B cell (primary cell): ENCODE data around the gene HSBP1L1. TPM values are rescaled to one million over a fixed set of nuclear protein-coding genes. Genes with fewer than 3 reads are reported as not detected.

Source experiments
- ATAC-seq: fragments of 200-7000 bp; cut with Tn5 transposase; one replicate; pipeline ENCODE4 v1.10.0; 2021; ENCODE audit warnings: low read depth, mild to moderate bottlenecking, moderate number of reproducible peaks, moderate library complexity
- CTCF ChIA-PET: fragments of 350-600 bp; sonication (Branson Sonifier 250); formaldehyde crosslinking; loops from one replicate; lab custom pipeline; 2021; ENCODE audit warnings: antibody characterized with exemption, inconsistent platforms; lab: Charles Lee
- POLR2A ChIA-PET: fragments of 350-600 bp; sonication (Branson Sonifier 250); formaldehyde crosslinking; loops from one replicate; lab custom pipeline; 2021; ENCODE audit warnings: antibody characterized with exemption; lab: Charles Lee
- DNase-seq: peaks from one replicate; pipeline ENCODE4 v3.0.0; 2013
- H2AFZ ChIP-seq: 2 replicates; pipeline ENCODE4 v1.6.1; 2012; ENCODE audit warnings: mild to moderate bottlenecking, low read depth, low read length; ENCODE audit not compliant: insufficient read depth, poor library complexity, severe bottlenecking
- H3K27ac ChIP-seq, 2 donors: 1 replicate in 1 of 2; 2 replicates in 1 of 2; pipeline ENCODE4 v1.5.1; 2012 to 2013; ENCODE audit warnings: low read length in 2 of 2, mild to moderate bottlenecking in 2 of 2, moderate library complexity in 1 of 2
- H3K27me3 ChIP-seq, 4 experiments: fragments of 200-600 bp in 1 of 4; sonication (generic) in 1 of 4; replicated peaks in 1 of 4; 1 replicate in 2 of 4; 2 replicates in 2 of 4; pipeline versions ENCODE4 v1.6.1 to v1.7.0; 2013 to 2016; ENCODE audit warnings: low read length in 3 of 4, mild to moderate bottlenecking in 2 of 4, mixed read lengths in 1 of 4, moderate library complexity in 1 of 4; ENCODE audit not compliant: insufficient read depth in 4 of 4, control insufficient read depth in 3 of 4; ENCODE audit errors: control extremely low read depth in 1 of 4
- H3K36me3 ChIP-seq, 2 experiments: replicated peaks in 1 of 2; 1 replicate in 1 of 2; 2 replicates in 1 of 2; pipeline versions ENCODE4 v1.6.1 to v1.7.1; 2013; ENCODE audit warnings: low read length in 1 of 2; ENCODE audit not compliant: insufficient read depth in 2 of 2, control insufficient read depth in 1 of 2; ENCODE audit errors: control extremely low read depth in 1 of 2, extremely low read depth in 1 of 2
- H3K4me1 ChIP-seq, 2 donors: fragments of 200-600 bp in 1 of 2; sonication (generic) in 1 of 2; 1 replicate in 1 of 2; 2 replicates in 1 of 2; pipeline versions ENCODE4 v1.5.1 to v1.6.1; 2013 to 2017; ENCODE audit warnings: low read length in 2 of 2; ENCODE audit not compliant: control insufficient read depth in 2 of 2, insufficient read depth in 2 of 2
- H3K4me2 ChIP-seq: replicated peaks from 2 replicates; pipeline ENCODE3; 2012; ENCODE audit warnings: mild to moderate bottlenecking, low read depth, low read length; ENCODE audit not compliant: poor library complexity, severe bottlenecking
- H3K4me3 ChIP-seq, 5 experiments: fragments of 200-600 bp in 1 of 5; sonication (generic) in 1 of 5; 1 replicate in 3 of 5; 2 replicates in 2 of 5; pipeline versions ENCODE4 v1.5.1 to v1.7.0; 2011 to 2016; ENCODE audit warnings: low read length in 4 of 5, mild to moderate bottlenecking in 4 of 5, low read depth in 2 of 5, control low read depth in 1 of 5, moderate library complexity in 1 of 5; ENCODE audit not compliant: insufficient read depth in 1 of 5; ENCODE audit errors: control extremely low read depth in 1 of 5, extremely low read depth in 1 of 5
- H3K79me2 ChIP-seq: fragments of 200-600 bp; sonication (generic); one replicate; pipeline ENCODE4 v1.6.0; 2016; ENCODE audit warnings: low read length; ENCODE audit not compliant: control insufficient read depth, insufficient read depth
- H3K9ac ChIP-seq: fragments of 200-600 bp; sonication (generic); 2 replicates; pipeline ENCODE4 v1.6.1; 2017; ENCODE audit warnings: mild to moderate bottlenecking, low read length, moderate library complexity
- H3K9me3 ChIP-seq, 3 donors: one replicate each; pipeline versions ENCODE4 v1.6.1 to v1.7.1; 2013; ENCODE audit warnings: low read length in 2 of 3; ENCODE audit not compliant: control insufficient read depth in 2 of 3, insufficient read depth in 1 of 3; ENCODE audit errors: control extremely low read depth in 1 of 3
- H4K20me1 ChIP-seq: 2 replicates; pipeline ENCODE4 v1.6.0; 2012; ENCODE audit warnings: mild to moderate bottlenecking, low read length; ENCODE audit not compliant: insufficient read depth, control insufficient read depth, poor library complexity, severe bottlenecking
- H3K27ac Mint-ChIP-seq: one replicate; pipeline ENCODE4 v1.8.0; 2021; ENCODE audit warnings: mixed read lengths
- H3K27me3 Mint-ChIP-seq: one replicate; pipeline ENCODE4 v1.8.0; 2021; ENCODE audit warnings: mixed read lengths
- H3K4me1 Mint-ChIP-seq: one replicate; pipeline ENCODE4 v1.8.0; 2021; ENCODE audit warnings: mixed read lengths
- H3K4me3 Mint-ChIP-seq: one replicate; pipeline ENCODE4 v1.8.0; 2021; ENCODE audit warnings: mixed read lengths
- H3K9me3 Mint-ChIP-seq: one replicate; pipeline ENCODE4 v1.8.0; 2022; ENCODE audit warnings: mixed read lengths; ENCODE audit not compliant: insufficient read depth
- CTCF ChIP-seq: fragments of 200-600 bp; IDR thresholded peaks from one replicate; pipeline ENCODE4 v1.8.0; 2022; ENCODE audit warnings: antibody characterized with exemption, mild to moderate bottlenecking
- EZH2 ChIP-seq: IDR thresholded peaks from 2 replicates; pipeline ENCODE4 v1.6.1; 2012; ENCODE audit warnings: borderline replicate concordance, low read depth, mild to moderate bottlenecking, moderate library complexity, low read length; ENCODE audit not compliant: insufficient read depth, poor library complexity, severe bottlenecking
- WGBS: methylation state at CpG from one replicate; pipeline ENCODE4 v1.1.5; 2013; ENCODE audit warnings: missing lambda C conversion rate; ENCODE audit not compliant: insufficient coverage; 5-methylcytosine and 5-hydroxymethylcytosine counted together
- intact Hi-C: fragments of 100-400 bp; cut with micrococcal nuclease; formaldehyde crosslinking; loops from one replicate; pipeline ENCODE4 v1.10.0; 2022
- polyA plus RNA-seq: library from polyadenylated mRNA; depleted of rRNA; stranded (reverse); fragments of >200 nt; gene quantifications from 2 replicates; pipeline ENCODE4 v1.2.3, GENCODE V29; 2012
- total RNA-seq, 2 donors: library from RNA; stranded (reverse); fragments of 120-200 nt in 1 of 2; gene quantifications; 1 replicate in 1 of 2; 2 replicates in 1 of 2; pipeline versions ENCODE4 v1.2.3 to v1.2.4, GENCODE V29; 2013 to 2022

HSBP1L1 gene
- total and polyA plus RNA-seq, 2 donors (not counting 1 experiment from before 2014, with no cell fraction given), result 4.6 to 7.2 TPM

- Histone ChIP-seq H3K9me3 (peaks cover 1 to 40% (median 36%) of the 10 kb centered on the region in 3 donors), H2AFZ (no peak overlapping the region), H4K20me1 (peaks cover 53% of the 10 kb centered on the region), H3K4me2 (no peak overlapping the region), H3K79me2 (peaks cover 89% of the 10 kb centered on the region), H3K9ac (no peak overlapping the region), H3K36me3 (peaks cover 3 to 57% of the 10 kb centered on the region in 2 experiments), H3K27ac (no peak overlapping the region), H3K4me1 (no peaks in the 10 kb centered on the region), H3K4me3 (no peak overlapping the region), H3K27me3 (no peaks in the 10 kb centered on the region)
- POLR2A ChIA-PET, result no interaction called here
- WGBS, result 94% methylated on average over 21 of the region's 25 CpGs
- DNase-seq (no peak), ATAC-seq (no peak)
- no peak for TF ChIP-seq EZH2
- no peak for TF ChIP-seq CTCF
- Mint-ChIP-seq H3K4me3 (no peak overlapping the region), H3K9me3 (peaks cover 18% of the 10 kb centered on the region), H3K27me3 (no peaks in the 10 kb centered on the region), H3K27ac (no peak overlapping the region), H3K4me1 (no peaks in the 10 kb centered on the region)
- CTCF ChIA-PET, result no interaction called here
- intact Hi-C loops, result no loop called here
These were observed 36.6 kb upstream of the HSBP1L1 start for GRCh38 chr18:79927607-79928562.

GRCh38 chr18:79928563-79928960 is 35.9 kb upstream of the HSBP1L1 start:
- peaks cover 89% of the 10 kb centered on the region for H3K79me2 ChIP-seq
- peaks cover 53% of the 10 kb centered on the region for H4K20me1 ChIP-seq
- Mint-ChIP-seq H3K4me1 (no peaks in the 10 kb centered on the region), H3K27ac (no peak overlapping the region), H3K4me3 (no peak overlapping the region), H3K9me3 (peaks cover 23% of the 10 kb centered on the region), H3K27me3 (no peaks in the 10 kb centered on the region)
- DNase-seq (no peak), ATAC-seq (no peak)
- H3K9ac ChIP-seq, result no peak overlapping the region
- 98% methylated on average over 7 of the region's 9 CpGs for WGBS
- peaks cover 3 to 46% (median 38%) of the 10 kb centered on the region in 3 donors for H3K9me3 ChIP-seq
- H3K27me3 ChIP-seq, result no peaks in the 10 kb centered on the region
- H3K4me2 ChIP-seq, result no peak overlapping the region
- intact Hi-C loops, result no loop called here
- CTCF ChIA-PET, result no interaction called here
- H2AFZ ChIP-seq, result no peak overlapping the region
- peaks cover 3 to 53% of the 10 kb centered on the region in 2 experiments for H3K36me3 ChIP-seq
- H3K4me1 ChIP-seq, result no peaks in the 10 kb centered on the region
- H3K27ac ChIP-seq, result no peak overlapping the region
- POLR2A ChIA-PET, result no interaction called here
- no peak overlapping the region for H3K4me3 ChIP-seq
- TF ChIP-seq CTCF, result no peak
- no peak for TF ChIP-seq EZH2
